ENCODE results near the gene KIAA0232.
"Not testable (repeated sequence)": the region's sequence is repeated elsewhere in the genome, so short reads cannot be mapped to it uniquely, and the experiment has no call there.

GRCh38 chr4:6791796-6792195, 9.3 kb downstream of the KIAA0232 start:
- TF ChIP-seq POLR2A, CTCF (IDR thresholded peaks at IDR 0.05): not testable (repeated sequence)
